MM.1S (cell line): Measurements from ENCODE around the gene TOP2A.

Experiments
- DNase-seq: peaks from one replicate; pipeline ENCODE4 v3.0.0-alpha.2; 2015
- H2AFZ ChIP-seq: fragments of 300-600 bp; sonication (generic); 2 replicates; pipeline ENCODE4 v1.6.0; 2016; ENCODE audit warnings: antibody characterized with exemption, low read length
- H3F3A ChIP-seq: fragments of 300-600 bp; sonication (generic); 2 replicates; pipeline ENCODE4 v1.6.1; 2016; ENCODE audit warnings: mild to moderate bottlenecking, antibody characterized with exemption, low read length, moderate library complexity, mixed read lengths; ENCODE audit not compliant: insufficient read depth
- H3K27ac ChIP-seq: fragments of 300-600 bp; sonication (generic); 2 replicates; pipeline ENCODE4 v1.5.1; 2016; ENCODE audit warnings: mild to moderate bottlenecking, low read length
- H3K27me3 ChIP-seq: fragments of 300-600 bp; sonication (generic); replicated peaks from 2 replicates; pipeline ENCODE4 v1.6.0; 2016; ENCODE audit warnings: low read length; ENCODE audit not compliant: insufficient read depth
- H3K36me3 ChIP-seq: fragments of 300-600 bp; sonication (generic); replicated peaks from 2 replicates; pipeline ENCODE4 v1.6.1; 2016; ENCODE audit warnings: mild to moderate bottlenecking, low read length, mixed read lengths; ENCODE audit not compliant: insufficient read depth
- H3K4me1 ChIP-seq: fragments of 300-600 bp; sonication (generic); 2 replicates; pipeline ENCODE4 v1.6.1; 2016; ENCODE audit warnings: low read length, mixed read lengths
- H3K4me2 ChIP-seq: fragments of 300-600 bp; sonication (generic); 2 replicates; pipeline ENCODE4 v1.6.0; 2016; ENCODE audit warnings: low read depth, low read length
- H3K4me3 ChIP-seq: fragments of 300-600 bp; sonication (generic); 2 replicates; pipeline ENCODE4 v1.5.1; 2016; ENCODE audit warnings: low read length, mixed read lengths
- H3K79me2 ChIP-seq: fragments of 300-600 bp; sonication (generic); 2 replicates; pipeline ENCODE4 v1.6.1; 2016; ENCODE audit warnings: mixed run types, low read length, mixed read lengths
- H3K9ac ChIP-seq: fragments of 300-600 bp; sonication (generic); 2 replicates; pipeline ENCODE4 v1.6.1; 2016; ENCODE audit warnings: low read length, mixed read lengths
- H3K9me2 ChIP-seq: fragments of 300-600 bp; sonication (generic); replicated peaks from 2 replicates; pipeline ENCODE4 v1.6.1; 2016; ENCODE audit warnings: mild to moderate bottlenecking, low read length, mixed read lengths; ENCODE audit not compliant: insufficient read depth
- H3K9me3 ChIP-seq: fragments of 300-600 bp; sonication (generic); replicated peaks from 2 replicates; pipeline ENCODE4 v1.6.1; 2016; ENCODE audit warnings: mild to moderate bottlenecking, low read length, mixed read lengths; ENCODE audit not compliant: insufficient read depth
- H4K20me1 ChIP-seq: fragments of 300-600 bp; sonication (generic); 2 replicates; pipeline ENCODE4 v1.6.1; 2016; ENCODE audit warnings: mild to moderate bottlenecking, low read length, moderate library complexity, mixed read lengths; ENCODE audit not compliant: insufficient read depth
- EZH2 ChIP-seq: fragments of 300-600 bp; sonication (generic); optimal IDR thresholded peaks from 2 replicates; pipeline ENCODE3; 2017; ENCODE audit warnings: low read depth, mild to moderate bottlenecking, antibody characterized with exemption, low read length, mixed read lengths
- EZH2phosphoT487 ChIP-seq: fragments of 300-600 bp; sonication (generic); IDR thresholded peaks from 2 replicates; pipeline ENCODE4 v1.6.1; 2018; ENCODE audit warnings: antibody characterized with exemption, low read length
- TF ChIP-seq, protein P1 (sequence below): fragments of 300-600 bp; sonication (generic); IDR thresholded peaks from 2 replicates; pipeline ENCODE4 v1.5.1; 2016; ENCODE audit warnings: antibody characterized with exemption, low read length, mixed read lengths

The TOP2A gene

GRCh38 chr17:40457964-40458791, 40.5 kb upstream of the TOP2A start:
- Histone ChIP-seq H3K36me3 (no peaks in the 10 kb centered on the region), H3K79me2 (no peaks in the 10 kb centered on the region), H3K9me2 (no peaks in the 10 kb centered on the region), H3K4me2 (no peak overlapping the region), H2AFZ (no peak overlapping the region), H3K9ac (no peak overlapping the region), H3K27me3 (peaks cover 82% of the 10 kb centered on the region), H4K20me1 (no peaks in the 10 kb centered on the region), H3K9me3 (no peaks in the 10 kb centered on the region), H3K4me1 (no peaks in the 10 kb centered on the region), H3K27ac (no peak overlapping the region), H3K4me3 (no peak overlapping the region), H3F3A (no peaks in the 10 kb centered on the region)
- TF ChIP-seq, protein P1, sequence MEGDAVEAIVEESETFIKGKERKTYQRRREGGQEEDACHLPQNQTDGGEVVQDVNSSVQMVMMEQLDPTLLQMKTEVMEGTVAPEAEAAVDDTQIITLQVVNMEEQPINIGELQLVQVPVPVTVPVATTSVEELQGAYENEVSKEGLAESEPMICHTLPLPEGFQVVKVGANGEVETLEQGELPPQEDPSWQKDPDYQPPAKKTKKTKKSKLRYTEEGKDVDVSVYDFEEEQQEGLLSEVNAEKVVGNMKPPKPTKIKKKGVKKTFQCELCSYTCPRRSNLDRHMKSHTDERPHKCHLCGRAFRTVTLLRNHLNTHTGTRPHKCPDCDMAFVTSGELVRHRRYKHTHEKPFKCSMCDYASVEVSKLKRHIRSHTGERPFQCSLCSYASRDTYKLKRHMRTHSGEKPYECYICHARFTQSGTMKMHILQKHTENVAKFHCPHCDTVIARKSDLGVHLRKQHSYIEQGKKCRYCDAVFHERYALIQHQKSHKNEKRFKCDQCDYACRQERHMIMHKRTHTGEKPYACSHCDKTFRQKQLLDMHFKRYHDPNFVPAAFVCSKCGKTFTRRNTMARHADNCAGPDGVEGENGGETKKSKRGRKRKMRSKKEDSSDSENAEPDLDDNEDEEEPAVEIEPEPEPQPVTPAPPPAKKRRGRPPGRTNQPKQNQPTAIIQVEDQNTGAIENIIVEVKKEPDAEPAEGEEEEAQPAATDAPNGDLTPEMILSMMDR, result no peak
- TF ChIP-seq EZH2phosphoT487 (no peak), EZH2 (no peak)
- DNase-seq, result no peak

DNA sequence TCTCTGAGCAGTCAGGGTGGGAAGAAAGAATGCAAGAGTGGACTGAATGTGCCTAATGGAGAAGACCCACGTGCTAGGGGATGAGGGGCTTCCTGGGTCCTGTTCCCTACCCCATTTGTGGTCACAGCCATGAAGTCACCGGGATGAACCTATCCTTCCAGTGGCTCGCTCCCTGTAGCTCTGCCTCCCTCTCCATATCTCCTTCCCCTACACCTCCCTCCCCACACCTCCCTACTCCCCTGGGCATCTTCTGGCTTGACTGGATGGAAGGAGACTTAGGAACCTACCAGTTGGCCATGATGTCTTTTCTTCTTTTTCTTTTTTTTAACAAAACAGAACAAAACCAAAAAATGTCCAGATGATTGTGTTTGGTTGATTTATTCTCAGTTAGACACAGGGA, 39.7 kb upstream of the TOP2A start:
- TF ChIP-seq EZH2 (no peak), EZH2phosphoT487 (no peak)
- TF ChIP-seq, protein P1, result no peak
- Histone ChIP-seq H3K79me2 (no peaks in the 10 kb centered on the region), H3K9me3 (no peaks in the 10 kb centered on the region), H2AFZ (no peak overlapping the region), H3K27me3 (peaks cover 84% of the 10 kb centered on the region), H3K27ac (no peak overlapping the region), H3K4me1 (no peaks in the 10 kb centered on the region), H4K20me1 (no peaks in the 10 kb centered on the region), H3K4me2 (no peak overlapping the region), H3K36me3 (no peaks in the 10 kb centered on the region), H3K4me3 (no peak overlapping the region), H3K9me2 (no peaks in the 10 kb centered on the region), H3K9ac (no peak overlapping the region), H3F3A (no peaks in the 10 kb centered on the region)
- DNase-seq, result no peak

DNA sequence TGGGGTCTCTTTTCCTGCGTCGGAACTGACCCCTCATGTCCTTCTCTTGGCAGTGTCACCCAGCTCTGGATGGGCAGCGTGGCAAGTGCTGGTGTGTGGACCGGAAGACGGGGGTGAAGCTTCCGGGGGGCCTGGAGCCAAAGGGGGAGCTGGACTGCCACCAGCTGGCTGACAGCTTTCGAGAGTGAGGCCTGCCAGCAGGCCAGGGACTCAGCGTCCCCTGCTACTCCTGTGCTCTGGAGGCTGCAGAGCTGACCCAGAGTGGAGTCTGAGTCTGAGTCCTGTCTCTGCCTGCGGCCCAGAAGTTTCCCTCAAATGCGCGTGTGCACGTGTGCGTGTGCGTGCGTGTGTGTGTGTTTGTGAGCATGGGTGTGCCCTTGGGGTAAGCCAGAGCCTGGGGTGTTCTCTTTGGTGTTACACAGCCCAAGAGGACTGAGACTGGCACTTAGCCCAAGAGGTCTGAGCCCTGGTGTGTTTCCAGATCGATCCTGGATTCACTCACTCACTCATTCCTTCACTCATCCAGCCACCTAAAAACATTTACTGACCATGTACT, 38.8 kb upstream of the TOP2A start:
- Histone ChIP-seq H3K27me3 (peaks cover 83% of the 10 kb centered on the region), H2AFZ (no peak overlapping the region), H3K9me2 (no peaks in the 10 kb centered on the region), H3F3A (no peaks in the 10 kb centered on the region), H3K79me2 (no peaks in the 10 kb centered on the region), H4K20me1 (no peaks in the 10 kb centered on the region), H3K27ac (no peak overlapping the region), H3K4me3 (no peak overlapping the region), H3K9me3 (no peaks in the 10 kb centered on the region), H3K36me3 (no peaks in the 10 kb centered on the region), H3K9ac (no peak overlapping the region), H3K4me1 (no peaks in the 10 kb centered on the region), H3K4me2 (no peak overlapping the region)
- DNase-seq, result no peak
- TF ChIP-seq EZH2 (no peak), EZH2phosphoT487 (no peak)
- TF ChIP-seq, protein P1, result no peak
